Liver (tissue), 5 donors: ENCODE results near the gene JAK1. TPM values are rescaled to one million over a fixed set of nuclear protein-coding genes. Genes with fewer than 3 reads are reported as not detected.

Source experiments
- polyA plus RNA-seq, 2 donors: library from polyadenylated mRNA; stranded (reverse) in 1 of 2; unstranded in 1 of 2; fragments of 200-250 nt in 1 of 2; fragments of >200 nt in 1 of 2; fragmentation: Nextera tagmentation in 1 of 2; extraction: Ambion mirVana in 1 of 2; gene quantifications; one replicate each; pipeline versions ENCODE4 v1.2.1 to v1.2.3, GENCODE V29; 2013 to 2015
- small RNA-seq: library from RNA; depleted of rRNA; stranded (forward); fragments of <200 nt; gene quantifications from one replicate; pipeline ENCODE3, GENCODE V24; 2014
- total RNA-seq, 2 donors: library from RNA; depleted of rRNA; stranded (reverse); fragments of >200 nt; gene quantifications; one replicate each; pipeline ENCODE4 v1.2.3, GENCODE V29; 2014
- donor health status: healthy.
- donor health status: healthy.
- donor health status: healthy.

The JAK1 gene
- total and polyA plus RNA-seq, 4 donors, result 24.1 to 68.6 (median 34.5) TPM

Small RNA genes lying within 50 kb of the gene (small RNA-seq; reads per million reads assigned to genes)
- not detected for gene AL606517.2

Other genes starting within 250 kb of the JAK1 start
- gene RAVER2, start 221.5 kb downstream of the JAK1 start, total RNA-seq, result 1 to 10 TPM; 1.4 to 6.7 TPM
- under 1 TPM; 0.40 to 0.50 TPM for gene RAVER2, start 221.5 kb downstream of the JAK1 start, polyA plus RNA-seq
- gene AK4, start 181.7 kb upstream of the JAK1 start, total RNA-seq, result 10 to 100 TPM; 58.4 to 60.2 TPM
- gene AK4, start 181.7 kb upstream of the JAK1 start, polyA plus RNA-seq, result 100 to 1,000 TPM in 1 of 2 donors, 10 to 100 TPM in 1; 52.3 to 106 TPM